GM18858 (cell line): ENCODE data around the gene CRACDL.

Experiments used
- ATAC-seq: cut with Tn5 transposase; IDR thresholded peaks from one replicate; pipeline ENCODE4 v1.9.1; 2021; ENCODE audit not compliant: unreplicated experiment

Gene CRACDL

DNA sequence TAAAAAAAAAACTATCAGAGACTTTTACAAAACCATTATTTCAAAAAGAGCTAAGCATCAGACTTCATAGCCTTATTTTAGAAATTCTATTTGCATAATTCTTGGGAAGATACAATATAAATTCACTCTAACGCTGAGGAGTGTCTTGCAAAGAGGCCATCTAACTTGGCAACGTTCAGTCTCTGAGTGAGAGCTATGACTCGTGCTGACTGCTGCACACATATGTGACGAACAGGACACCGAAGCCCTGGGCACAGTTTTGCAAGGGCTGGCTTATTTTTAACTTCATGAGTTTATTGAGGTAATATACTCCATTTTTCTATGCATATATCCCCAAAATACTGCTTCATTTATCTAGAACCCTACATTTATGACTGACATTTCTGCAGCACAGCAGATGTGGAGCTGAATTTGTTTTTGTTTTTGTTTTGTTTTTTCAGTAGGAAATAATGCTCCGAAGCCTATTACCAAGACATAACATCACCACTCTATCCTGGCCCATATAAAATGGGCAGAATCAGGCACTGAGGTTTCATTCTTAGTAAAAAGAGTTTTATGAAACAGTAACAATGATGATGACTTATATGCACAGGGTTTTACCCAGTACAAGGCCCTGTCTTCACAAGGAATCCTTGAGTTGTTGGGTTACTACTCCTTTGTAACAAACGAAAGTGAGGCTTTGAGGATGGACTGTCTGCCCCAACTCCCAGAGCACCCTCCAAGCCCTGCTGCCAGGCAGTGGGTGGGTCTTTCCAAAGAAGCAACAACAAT lies 68.3 kb downstream of the CRACDL start:
- ATAC-seq, result no peak

DNA sequence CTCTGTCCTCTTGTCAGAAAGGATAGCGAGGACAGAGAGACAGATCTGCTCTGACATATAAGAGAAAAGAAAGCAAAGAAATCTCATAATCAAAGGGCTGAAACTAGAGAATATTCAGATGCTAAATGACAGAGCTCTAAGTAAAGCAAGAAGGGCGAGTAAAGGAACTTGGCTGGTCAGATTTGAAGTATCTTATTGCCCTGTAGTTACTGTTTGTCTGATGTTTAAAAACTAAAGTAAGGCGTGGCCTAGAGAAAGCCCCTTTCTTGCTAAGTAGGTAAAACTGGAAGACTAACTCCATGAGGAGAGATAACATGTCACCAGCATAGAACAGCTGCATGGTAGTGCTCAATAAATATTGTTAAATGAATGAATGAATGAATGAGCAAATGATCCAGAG lies 70.0 kb downstream of the CRACDL start:
- ATAC-seq, result no peak

DNA sequence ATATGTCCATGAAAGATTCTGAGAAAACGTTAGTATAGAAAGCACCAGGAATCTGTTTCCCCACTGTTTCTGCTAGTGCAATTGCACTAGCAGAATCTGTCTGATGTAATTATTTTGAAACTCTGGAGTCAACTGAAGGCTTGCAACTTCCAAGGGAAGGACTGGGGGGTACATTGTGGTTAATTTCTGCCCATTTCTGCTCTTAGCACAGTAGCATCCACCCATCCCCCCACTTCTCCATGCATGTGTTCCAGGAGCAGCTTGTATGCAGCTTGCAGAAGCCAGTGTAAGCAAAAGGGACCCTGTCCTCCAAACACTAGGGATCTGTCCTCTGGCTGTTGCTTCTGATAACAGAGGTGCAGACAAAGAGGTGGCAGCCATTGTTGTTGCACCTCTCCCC lies 74.4 kb downstream of the CRACDL start:
- no peak for ATAC-seq

GRCh38 chr2:98859323-98859722 lies 76.7 kb downstream of the CRACDL start:
- no peak for ATAC-seq

DNA sequence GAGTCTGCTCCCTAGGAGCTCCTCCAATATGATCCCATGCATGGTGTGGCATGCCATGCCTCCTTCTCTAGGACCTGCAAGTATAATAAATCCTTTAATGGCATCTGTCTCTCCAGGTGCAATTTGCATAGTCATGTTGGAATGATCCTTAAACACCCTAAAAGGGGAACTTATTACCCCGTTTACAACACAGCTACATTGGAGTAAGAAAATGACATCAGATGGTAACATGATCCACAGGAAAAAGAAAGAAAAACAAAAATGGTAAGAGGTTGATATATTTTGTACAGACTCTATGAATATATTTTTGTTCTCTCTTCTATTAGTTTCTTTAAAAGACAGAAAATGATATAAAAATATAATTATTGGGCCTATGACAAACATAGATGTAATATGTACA lies 79.0 kb downstream of the CRACDL start:
- ATAC-seq, result no peak

DNA sequence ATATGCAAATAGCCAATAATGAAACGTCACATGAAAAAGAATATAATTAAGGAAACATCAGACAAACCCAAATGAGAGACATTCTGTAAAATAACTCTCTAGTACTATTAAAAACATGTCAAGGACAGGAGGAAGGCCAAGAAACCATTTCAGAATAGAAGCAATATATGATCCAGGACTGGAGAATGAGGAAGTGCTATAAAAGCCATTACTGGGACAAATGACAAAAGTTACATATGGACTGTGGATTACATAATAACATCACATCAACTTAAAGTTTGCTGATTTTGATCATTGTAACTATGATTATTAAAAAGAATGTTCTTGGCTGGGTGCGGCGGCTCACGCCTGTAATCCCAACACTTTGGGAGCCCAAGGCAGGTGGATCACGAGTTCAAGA lies 81.3 kb downstream of the CRACDL start:
- no peak for ATAC-seq

- ATAC-seq, result no peak
Measured at GRCh38 chr2:98852932-98853331, 83.1 kb downstream of the CRACDL start.

GRCh38 chr2:98850074-98850473 lies 86.0 kb downstream of the CRACDL start:
- ATAC-seq, result no peak

- ATAC-seq, result no peak
Measured at GRCh38 chr2:98849113-98849512, 86.9 kb downstream of the CRACDL start.

DNA sequence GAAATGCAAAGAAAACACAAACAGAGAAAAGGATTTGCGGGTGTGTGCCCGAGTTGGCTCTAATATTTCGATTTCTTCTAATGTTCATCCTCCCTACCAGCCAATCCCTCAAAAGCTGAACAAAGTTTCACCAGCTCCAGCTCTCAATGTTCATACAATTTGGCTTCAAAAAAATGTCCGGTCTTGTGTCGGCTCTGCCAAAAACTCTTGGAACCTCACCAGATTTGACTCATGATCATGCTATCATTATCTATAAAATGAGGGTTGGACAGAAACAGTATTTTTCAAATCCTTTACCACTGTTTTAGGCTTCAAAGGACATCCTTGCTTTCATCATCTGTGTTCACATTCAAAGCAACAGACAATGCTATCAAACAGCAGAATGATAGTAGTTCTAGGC lies 88.2 kb downstream of the CRACDL start:
- ATAC-seq, result no peak

DNA sequence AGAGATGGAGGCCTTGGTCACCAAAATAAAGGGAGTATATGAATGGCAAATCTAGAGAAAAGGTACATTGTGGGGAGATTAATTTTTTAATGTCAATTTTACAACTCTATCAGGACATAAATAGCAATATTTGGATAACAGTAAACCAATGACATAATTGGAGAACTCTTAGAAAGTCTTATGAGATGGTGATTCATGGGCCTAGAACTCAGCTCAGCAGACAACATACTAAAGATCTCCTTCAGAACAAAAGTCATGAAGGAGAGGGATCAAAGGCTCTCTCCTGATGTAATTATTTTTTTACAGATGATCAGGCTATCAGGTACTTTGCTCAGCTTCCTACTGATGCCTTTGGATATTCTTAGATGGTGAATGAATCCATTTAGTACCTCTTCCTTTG lies 90.0 kb downstream of the CRACDL start:
- ATAC-seq, result no peak

GRCh38 chr2:98842136-98842535 lies 93.9 kb downstream of the CRACDL start:
- ATAC-seq, result no peak

DNA sequence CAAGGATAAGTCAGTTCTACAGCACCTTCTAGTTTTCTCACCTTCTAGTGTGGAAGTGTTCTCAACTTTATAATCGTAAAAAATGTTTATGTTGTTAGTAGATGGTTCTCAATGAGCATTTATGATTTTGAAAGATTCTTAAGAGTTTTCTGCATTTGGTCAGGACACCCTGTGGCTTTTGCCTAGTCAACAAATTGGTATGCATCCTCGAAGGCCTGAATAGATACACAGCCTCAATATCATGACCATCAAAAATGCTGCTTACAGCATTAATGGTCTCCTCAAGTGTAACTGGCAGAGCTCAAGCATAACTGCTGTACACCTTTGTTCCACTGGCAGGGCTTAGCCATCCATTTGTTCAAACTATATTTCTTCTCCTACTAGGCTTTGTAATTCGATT lies 96.7 kb downstream of the CRACDL start:
- ATAC-seq, result no peak

- no peak for ATAC-seq
Measured at GRCh38 chr2:98835831-98836385, 100.1 kb downstream of the CRACDL start.

- ATAC-seq, result no peak
Measured at GRCh38 chr2:98833917-98834263, 102.1 kb downstream of the CRACDL start.

- ATAC-seq, result no peak
Measured at GRCh38 chr2:98833172-98833916, 102.7 kb downstream of the CRACDL start.

DNA sequence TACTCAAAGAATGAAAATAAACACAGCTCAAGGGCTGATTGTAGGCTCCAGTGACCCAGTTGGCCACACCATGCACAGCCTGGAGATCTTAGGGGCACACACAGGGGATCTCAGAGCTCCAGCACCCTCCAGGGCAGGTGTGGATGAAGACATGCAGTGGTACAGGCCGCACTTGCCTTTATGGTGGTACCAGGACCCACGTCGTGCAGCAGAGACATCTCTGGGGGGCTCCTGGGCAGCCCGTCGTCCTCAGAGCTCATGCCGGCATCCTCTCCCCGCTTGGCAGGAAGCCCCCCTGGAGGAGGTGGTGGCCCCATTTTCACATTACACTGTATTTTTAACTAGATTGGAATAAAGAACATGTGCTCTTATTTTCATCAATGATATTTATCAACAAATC lies 103.9 kb downstream of the CRACDL start:
- no peak for ATAC-seq

DNA sequence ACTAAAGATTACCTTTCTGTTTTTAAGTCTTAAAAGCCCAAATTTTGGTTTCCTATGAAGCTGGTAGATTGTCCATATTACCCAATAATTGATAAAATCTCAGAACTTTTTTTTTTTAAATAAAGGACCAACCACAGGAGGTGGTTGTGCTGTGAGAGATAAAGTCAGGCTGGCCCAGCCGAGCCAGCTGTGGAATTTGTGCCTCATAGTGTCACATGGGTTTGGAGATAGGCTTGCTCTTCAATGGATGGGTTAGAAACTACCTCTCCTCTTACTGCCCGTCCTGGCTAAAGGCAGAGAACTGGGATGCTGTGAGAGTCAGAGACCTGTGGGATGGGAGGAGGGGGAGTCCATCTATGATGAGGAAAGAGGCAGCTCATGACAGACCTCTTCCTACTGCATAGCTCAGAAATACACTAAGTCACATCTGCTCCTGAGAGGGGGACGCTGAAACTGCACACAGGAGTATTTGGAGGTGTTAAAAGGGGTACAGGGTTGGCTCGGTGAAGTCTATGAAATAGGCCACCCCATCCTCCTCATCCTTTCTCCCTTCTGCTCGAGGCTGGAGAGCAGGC lies 105.4 kb downstream of the CRACDL start:
- ATAC-seq, result no peak

GRCh38 chr2:98829581-98830270 lies 106.3 kb downstream of the CRACDL start:
- ATAC-seq, result no peak

DNA sequence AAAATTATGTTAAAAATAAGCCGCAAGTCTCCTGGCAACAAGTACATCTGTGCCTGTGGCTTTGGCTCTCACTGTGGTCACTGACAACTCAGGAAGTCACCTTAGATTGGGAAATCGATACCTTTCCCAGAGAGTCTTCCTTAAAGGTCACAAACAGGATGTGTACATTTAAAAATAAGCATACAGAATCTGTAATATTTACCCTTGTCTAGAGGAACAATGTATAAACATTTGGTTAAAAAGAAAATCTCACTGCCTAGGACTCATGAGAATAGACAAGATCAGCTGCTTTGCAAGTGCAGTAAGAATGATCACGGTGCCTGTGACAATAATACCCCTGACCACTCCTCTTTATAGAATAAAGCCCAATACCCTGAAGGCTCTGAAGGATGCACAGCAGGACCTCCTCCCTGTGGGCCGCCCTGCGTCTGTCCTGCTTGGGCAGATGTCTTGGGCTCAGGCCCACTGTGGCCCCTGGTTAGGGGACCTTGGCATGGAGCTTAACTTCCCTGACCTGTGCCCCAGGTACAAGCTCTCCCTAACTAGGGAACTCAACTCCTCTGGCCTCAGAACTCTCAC lies 107.1 kb downstream of the CRACDL start:
- ATAC-seq, result no peak

- no peak for ATAC-seq
Measured at GRCh38 chr2:98828369-98828744, 107.7 kb downstream of the CRACDL start.
